ENCODE results near the gene ERBIN.

GRCh38 chr5:65970481-65971367 lies 44.3 kb downstream of the ERBIN start:
- TF ChIP-seq EZH2phosphoT487 (IDR thresholded peaks at IDR 0.05; ENCODE audit: borderline replicate concordance, low read length) (no peak), CTCF (IDR thresholded peaks at IDR 0.05; ENCODE audit: low read depth, low read length, poor library complexity, severe bottlenecking) (no peak)
